GM19372 (cell line): ENCODE results near the gene DUSP9.

Experiments used
- ATAC-seq: cut with Tn5 transposase; IDR thresholded peaks from one replicate; pipeline ENCODE4 v1.9.1; 2021; ENCODE audit warnings: mild to moderate bottlenecking, low read depth, moderate library complexity; ENCODE audit not compliant: unreplicated experiment

The DUSP9 gene

GRCh38 chrX:153620576-153620975 is 26.4 kb upstream of the DUSP9 start:
- ATAC-seq, result no peak

GRCh38 chrX:153621949-153622598 is 24.9 kb upstream of the DUSP9 start:
- no peak for ATAC-seq

GRCh38 chrX:153622661-153623309 is 24.2 kb upstream of the DUSP9 start:
- ATAC-seq, result no peak

- ATAC-seq, result no peak
Measured at GRCh38 chrX:153623310-153624029, 23.5 kb upstream of the DUSP9 start.

GRCh38 chrX:153624196-153625091 is 22.6 kb upstream of the DUSP9 start:
- ATAC-seq, result no peak

- ATAC-seq, result no peak
Measured at GRCh38 chrX:153625271-153626024, 21.6 kb upstream of the DUSP9 start.

- ATAC-seq, result no peak
Measured at GRCh38 chrX:153626025-153626633, 20.9 kb upstream of the DUSP9 start.

- no peak for ATAC-seq
Measured at GRCh38 chrX:153626863-153627674, 19.9 kb upstream of the DUSP9 start.

- ATAC-seq, result no peak
Measured at GRCh38 chrX:153627675-153628111, 19.3 kb upstream of the DUSP9 start.

- no peak for ATAC-seq
Measured at GRCh38 chrX:153628129-153628528, 18.9 kb upstream of the DUSP9 start.

GRCh38 chrX:153628665-153629064 is 18.3 kb upstream of the DUSP9 start:
- no peak for ATAC-seq

GRCh38 chrX:153631346-153631745 is 15.7 kb upstream of the DUSP9 start:
- ATAC-seq, result no peak

GRCh38 chrX:153631907-153632594 is 15.0 kb upstream of the DUSP9 start:
- ATAC-seq, result no peak

- no peak for ATAC-seq
Measured at GRCh38 chrX:153632595-153632946, 14.4 kb upstream of the DUSP9 start.

GRCh38 chrX:153633048-153633447 is 14.0 kb upstream of the DUSP9 start:
- no peak for ATAC-seq

- ATAC-seq, result no peak
Measured at GRCh38 chrX:153633607-153634180, 13.3 kb upstream of the DUSP9 start.

- no peak for ATAC-seq
Measured at GRCh38 chrX:153634236-153634635, 12.8 kb upstream of the DUSP9 start.

- ATAC-seq, result no peak
Measured at GRCh38 chrX:153634832-153635231, 12.2 kb upstream of the DUSP9 start.
